Activated T-cell treated with anti-CD3 and anti-CD28 coated beads for 48 hours (primary cell): ENCODE measurements around the gene POU6F1.
"Not testable (repeated sequence)": the region's sequence is repeated elsewhere in the genome, so short reads cannot be mapped to it uniquely, and the experiment has no call there.

ENCODE experiments used
- DNase-seq: peaks from one replicate; pipeline ENCODE4 v3.0.0-alpha.2; 2020; ENCODE audit warnings: low read depth

Gene POU6F1, protein sequence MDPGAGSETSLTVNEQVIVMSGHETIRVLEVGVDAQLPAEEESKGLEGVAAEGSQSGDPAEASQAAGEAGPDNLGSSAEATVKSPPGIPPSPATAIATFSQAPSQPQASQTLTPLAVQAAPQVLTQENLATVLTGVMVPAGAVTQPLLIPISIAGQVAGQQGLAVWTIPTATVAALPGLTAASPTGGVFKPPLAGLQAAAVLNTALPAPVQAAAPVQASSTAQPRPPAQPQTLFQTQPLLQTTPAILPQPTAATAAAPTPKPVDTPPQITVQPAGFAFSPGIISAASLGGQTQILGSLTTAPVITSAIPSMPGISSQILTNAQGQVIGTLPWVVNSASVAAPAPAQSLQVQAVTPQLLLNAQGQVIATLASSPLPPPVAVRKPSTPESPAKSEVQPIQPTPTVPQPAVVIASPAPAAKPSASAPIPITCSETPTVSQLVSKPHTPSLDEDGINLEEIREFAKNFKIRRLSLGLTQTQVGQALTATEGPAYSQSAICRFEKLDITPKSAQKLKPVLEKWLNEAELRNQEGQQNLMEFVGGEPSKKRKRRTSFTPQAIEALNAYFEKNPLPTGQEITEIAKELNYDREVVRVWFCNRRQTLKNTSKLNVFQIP

DNA sequence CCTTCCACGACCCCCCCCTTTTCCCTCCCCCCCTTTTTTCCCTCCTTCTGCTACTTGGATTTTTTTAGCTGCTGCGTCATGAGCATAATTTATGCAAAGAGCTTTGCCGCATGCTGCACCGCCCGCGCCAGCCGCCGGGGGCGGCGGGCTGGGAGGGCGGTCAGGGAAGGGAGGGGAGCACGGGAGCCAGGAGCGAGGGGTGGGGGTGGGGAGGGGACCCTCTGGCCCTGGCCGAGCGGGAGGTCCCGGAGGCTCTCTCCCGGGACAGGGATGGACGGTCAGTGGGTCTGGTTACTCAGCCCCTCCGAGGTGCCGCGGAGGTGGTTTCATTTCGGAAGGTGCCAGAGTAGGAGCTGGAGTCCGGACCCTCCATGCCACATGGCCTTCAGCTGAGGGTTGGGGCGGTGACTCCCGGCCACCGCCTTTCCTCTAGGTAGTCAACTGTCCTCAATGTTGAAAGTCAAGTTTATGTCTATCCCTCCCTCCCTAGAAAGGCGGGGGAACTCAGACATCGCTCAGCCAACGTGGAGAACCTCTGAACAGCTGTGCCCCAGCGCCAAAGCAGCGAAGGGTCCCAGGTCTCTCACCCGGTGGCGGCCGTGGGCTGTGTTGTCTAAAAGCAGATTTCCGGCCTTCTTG lies at the start of gene POU6F1:
Gene POU6F1 (minus strand): TSS at position 95 of the 639 bp plus-strand sequence. CDS start 11,226 bp downstream, outside the sequence.
- peak; percentile 56 for DNase-seq

DNA sequence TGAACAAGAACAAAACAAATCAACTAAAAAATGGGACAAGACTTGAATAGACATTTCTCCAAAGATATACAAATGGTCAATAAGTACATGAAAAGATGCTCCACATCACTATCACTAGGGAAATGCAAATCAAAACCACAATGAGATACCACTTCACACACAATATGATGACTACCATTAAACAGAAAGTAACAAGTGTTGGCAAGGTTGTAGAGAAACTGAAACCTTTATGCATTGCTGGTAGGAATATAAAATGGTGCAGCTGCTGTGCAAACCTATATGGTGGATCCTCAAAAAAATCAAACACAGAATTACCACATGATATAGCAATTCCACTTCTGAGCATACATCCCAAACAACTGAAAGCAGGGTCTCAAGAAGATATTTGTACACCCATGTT lies 47.2 kb upstream of the POU6F1 start:
- DNase-seq: no peak

DNA sequence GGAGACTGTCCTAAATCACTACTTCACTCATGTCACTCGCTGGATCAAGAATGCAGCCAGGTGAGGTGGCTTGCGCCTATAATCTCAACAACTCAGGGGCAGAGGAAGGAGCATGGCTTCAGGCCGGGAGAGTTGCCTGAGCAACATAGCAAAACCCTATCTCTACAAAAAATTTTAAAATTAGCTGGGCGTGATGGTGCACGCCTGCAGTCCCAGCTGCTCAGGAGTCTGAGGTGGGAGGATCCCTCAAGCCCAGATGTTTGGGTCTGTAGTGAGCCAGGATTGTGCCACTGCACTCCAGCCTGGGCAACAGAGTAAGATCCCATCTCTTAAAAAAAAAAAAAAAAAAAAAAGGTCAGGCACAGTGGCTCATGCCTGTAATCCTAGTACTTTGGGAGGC lies 46.4 kb upstream of the POU6F1 start:
- no peak for DNase-seq

DNA sequence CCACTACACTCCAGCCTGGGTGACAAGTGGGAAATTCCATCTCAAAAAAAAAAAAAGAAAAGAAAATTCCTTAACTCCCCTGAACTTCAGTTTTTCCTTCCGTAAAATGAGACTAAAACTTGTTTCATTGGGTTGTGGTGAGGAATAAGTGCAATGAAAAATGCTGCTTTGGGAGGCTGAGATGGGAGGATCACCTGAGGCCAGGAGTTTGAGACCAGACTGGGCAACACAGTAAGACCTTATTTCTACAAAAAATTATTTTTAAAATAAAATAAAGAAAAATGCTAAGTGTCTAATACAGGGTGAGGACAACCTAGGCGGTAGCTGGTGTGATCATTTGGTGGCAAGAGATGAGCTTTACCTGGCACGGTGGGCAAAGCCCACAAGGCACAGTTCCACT lies 45.5 kb upstream of the POU6F1 start:
- DNase-seq: no peak

DNA sequence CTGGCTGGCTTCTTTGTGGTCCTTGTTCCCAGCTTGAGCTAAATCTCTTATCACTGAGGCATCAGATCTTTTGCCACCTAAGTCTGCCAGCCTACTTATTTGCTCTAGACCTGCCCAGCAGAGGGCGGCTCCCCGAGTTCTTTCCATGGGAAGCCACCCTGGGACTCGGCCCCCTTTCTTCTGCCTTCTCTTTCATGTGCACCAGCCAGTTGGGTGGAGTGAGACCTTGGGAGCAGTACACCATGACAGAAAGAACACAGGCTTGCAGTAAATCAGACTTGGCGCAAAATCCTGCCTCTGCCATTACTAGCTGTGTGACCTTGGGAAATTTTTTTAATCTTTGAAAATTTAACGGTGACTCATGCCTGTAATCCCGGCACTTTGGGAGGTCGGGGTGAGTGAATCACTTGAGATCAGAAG lies 44.9 kb upstream of the POU6F1 start:
- peak; percentile 35 for DNase-seq

DNA sequence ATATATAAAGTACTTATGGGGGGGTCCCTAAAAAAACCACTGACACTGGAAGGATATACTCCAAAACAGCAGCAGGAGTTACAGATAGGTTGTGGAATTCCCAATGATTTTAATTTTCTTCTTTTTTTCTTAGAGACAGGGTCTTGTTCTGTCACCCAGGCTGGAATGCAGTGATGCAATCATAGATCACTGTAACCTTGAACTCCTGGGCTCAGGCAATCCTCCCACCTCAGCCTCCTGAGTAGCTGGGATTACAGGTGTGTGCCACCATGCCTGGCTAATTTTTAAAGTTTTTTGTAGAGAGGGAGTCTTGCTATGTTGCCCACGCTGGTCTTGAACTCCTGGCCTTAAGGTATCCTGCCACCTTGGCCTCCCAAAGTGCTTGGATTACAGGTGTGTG lies 41.7 kb upstream of the POU6F1 start:
- not testable (repeated sequence) for DNase-seq

DNA sequence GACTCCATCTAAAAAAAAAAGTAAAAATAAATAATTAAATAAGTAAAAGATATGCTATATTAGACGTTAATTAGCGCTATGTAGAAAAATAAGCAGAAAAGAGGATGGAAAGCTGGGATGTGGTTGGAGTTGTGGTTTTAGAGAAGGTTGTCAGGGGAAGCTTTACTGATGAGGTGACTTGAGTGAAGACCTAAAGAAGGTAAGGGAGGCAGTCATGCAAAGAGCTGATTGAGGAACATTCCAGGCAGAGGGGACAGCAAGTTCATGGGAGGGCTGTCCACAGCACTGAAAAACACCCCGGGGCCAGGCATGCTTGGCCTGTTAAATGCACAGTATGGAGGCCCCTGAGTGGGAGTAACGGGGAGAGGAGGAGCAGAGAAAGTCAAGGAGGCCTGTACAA lies 36.7 kb upstream of the POU6F1 start:
- DNase-seq: no peak

DNA sequence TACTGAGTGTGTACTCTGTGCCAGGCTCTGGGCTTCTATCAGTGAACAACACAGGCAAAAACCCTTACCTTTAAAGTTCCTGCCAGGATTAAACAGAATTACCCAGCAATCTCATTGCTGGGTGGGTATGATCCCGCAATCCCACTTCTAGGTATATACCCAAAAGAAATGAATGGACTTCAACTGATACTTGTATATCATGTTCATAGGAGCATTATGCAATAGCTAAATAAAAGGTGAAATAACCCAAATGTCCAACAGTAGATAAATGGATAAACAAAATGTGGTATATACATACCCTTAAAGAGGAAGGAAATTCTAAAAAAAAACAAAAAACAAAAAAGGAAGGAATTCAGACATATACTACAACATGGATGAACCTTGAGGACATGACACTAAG lies 35.4 kb upstream of the POU6F1 start:
- DNase-seq: no peak

DNA sequence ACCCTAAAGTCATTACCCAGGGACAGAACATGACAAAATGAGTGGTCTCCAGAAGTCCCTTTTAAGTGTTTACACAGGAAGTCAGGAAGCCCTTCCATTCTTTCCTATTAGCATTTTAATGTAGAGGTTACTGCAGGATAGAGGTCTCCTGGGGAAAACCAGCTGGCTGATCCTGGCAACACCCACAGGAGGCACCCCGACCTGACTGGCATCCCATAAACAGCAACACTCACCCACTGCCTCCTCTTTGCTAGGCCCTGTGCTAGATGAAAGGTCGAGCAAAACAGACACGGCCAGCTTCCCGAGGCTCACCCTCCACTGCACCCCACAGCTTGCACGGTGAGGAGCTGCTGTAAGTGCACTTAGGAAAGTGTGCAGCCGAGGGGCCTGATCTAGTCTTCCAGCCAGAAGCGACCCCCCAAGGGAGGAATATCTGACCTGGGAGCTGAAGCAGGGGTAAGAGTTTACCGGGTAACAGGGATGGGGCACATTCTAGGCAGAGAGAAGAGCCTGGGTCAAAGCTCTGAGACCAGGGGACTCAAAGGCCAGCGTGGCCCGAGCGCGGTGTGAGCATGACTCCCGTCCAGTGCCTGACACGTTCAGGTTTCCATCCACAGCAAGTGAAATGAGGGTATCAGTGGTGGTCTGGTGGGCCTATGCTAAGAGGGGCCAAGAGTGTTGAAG lies 29.8 kb upstream of the POU6F1 start:
- DNase-seq: no peak

DNA sequence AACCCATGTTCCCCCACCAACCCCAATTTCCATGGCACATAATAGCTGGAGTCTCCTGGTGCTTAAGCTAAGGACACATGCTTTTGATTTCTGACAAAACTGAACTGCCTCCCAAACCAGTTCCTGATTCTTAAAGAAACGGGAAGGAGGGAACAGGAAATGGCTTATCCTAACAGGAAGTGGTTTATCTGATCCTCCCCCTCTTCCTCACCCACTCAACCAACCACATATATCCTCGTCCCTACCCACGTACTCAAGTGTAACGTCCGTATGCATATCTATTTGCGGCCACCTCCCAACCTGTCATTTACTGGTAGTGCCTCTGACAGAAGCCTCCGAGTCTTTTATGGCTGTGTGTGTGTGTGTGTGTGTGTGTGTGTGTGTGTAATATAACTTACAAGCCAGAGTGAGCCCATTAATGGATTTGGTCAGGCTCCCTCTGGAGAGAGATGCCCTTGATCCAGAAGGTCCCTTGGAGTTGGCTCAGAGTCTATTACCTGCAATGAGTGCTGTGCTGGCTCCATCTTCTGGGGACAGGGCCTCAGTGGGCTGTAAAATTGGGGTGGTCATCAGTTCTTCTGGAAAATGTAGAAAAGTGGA lies 28.5 kb upstream of the POU6F1 start:
- no peak for DNase-seq

DNA sequence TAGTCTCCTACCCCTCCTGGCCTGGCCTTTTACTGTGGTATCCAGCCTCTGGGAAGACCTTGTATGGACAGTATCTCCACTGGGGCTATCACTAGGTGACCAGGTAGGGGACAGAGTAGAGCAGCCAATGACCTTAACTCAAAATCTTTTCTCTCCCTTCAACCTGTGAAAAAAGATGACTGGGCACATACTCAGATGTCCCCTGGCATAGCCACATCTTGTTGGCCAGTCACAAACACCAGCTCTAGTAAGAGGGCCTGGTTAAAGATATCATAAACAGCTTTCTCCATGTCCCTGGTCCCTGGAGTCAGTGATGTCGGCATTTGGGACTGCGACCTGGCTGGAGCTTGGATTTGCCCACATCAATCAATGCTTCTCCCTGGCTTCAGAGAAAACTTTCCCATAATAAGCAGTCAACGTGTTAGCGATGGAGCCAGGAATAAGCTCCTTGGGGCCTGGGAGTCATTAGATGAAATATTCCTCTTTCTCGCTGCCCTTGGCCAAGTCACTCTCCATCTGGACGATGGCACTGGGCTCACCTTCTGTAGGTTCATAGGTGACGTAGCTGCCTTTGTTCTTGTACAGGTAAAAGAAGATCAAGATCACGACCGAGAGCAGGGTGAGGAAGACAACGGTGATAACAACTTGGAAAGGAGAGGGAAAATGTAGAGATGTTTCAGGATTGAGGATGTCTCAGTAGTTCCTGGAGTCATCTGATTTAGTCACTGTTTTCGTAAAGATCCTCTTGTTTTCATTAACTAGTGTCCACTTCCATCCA lies 27.8 kb upstream of the POU6F1 start:
- DNase-seq: no peak

DNA sequence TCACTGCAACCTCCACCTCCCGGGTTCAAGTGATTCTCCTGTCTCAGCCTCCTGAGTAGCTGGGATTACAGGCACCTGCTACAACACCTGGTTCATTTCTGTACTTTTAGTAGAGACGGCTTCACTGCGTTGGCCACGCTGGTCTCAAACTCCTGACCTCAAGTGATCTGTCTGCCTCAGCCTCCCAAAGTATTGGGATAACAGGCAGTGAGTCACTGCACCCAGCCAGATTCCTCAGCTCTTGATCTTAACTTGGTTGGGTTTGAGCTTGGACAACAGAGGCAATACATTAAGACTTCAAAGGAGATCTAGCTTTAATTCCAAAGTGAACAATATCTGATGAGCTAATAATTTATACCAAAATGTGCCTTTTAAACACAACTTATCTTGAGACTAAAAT lies 26.4 kb upstream of the POU6F1 start:
- no peak for DNase-seq

DNA sequence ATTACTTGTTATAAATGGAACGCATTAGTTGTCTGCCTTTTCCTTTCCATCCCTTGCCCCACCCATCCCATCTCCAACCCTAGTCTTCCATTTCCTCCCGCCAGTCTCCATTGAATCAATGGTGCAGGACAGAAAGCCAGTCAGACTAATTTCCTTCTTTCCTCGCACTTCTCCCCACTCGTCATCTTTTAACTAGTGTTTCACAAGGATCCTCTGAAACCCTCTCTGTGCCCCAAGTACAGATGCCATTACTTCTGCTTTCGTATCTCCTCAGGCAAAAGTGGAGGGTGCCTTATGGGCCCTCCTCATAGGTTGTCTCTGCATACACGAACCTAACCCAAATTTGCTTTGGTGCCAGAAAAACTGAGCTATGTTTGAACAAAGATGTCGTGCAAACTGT lies 25.0 kb upstream of the POU6F1 start:
- DNase-seq: no peak

DNA sequence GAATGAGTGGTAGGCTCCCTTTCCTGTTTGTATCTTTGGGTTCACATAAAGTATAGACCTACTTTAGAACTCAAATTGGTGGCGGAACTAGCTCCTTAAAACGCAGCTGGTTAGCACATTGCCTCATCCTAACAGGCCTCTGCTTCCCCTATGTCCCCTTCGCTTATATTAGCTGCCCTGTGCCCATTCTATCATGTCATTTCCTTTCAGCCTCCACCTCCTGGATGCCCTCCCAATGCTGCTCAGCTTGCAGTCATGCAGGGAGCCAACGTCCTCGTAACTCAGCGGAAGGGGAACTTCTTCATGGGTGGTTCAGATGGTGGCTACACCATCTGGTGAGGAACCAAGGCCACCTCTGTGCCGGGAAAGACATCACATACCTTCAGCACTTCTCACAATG lies 24.3 kb upstream of the POU6F1 start:
- DNase-seq: no peak

DNA sequence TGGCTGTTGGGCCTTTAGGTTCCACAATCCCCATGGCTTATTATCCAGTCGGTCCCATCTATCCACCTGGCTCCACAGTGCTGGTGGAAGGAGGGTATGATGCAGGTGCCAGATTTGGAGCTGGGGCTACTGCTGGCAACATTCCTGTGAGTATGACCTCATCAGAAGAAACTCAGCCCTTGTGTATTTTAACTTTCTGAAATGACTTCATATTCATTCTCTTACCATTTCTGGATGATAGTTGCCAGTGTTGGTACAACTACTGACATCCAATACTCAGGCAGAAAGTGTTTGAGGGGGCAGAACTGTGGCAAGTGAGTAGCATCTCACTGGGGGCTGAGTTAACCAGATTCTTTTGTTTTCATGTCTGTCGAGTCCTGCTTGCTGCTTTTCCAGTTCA lies 23.1 kb upstream of the POU6F1 start:
- no peak for DNase-seq

DNA sequence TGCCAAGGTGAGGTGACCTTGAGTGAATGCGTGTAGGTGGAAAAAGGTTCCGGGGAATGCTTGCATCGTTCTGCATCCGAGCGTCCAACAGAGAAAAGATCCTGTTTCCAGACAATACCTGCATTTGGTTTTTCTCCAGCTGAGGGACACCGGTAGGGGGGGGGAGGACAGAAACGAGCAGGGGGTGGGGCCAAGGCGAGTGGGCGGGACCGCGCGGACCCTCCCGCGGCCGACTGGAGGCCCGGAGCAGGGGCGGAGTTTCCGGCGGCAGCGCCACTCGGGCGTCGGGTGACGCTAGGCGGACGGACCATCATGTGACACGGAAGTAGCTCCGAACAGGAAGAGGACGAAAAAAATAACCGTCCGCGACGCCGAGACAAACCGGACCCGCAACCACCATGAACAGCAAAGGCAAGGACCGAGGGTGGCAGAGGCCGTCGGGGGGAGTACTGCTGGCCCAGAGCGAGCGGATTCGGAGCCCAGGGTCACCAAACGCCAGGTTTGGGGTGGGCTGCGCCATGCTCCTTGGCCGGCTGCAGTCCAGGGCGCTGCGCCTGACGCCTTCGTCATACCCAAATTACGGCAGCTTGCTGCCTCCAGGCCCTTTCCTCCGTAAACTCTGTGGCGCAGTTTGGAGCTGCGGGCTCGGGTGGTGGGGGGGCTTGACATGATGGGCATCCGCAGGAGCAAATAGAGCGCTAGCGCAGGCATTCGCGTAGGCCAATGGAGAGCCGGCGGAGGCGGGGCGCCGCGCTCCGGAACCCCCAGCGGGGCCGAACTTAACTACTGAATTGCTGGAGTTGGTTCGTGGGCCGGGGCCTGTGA lies 20.9 kb upstream of the POU6F1 start, which contains the start of gene DAZAP2:
Gene DAZAP2 (plus strand): TSS at position 317 of the 825 bp plus-strand sequence. CDS start 82 bp downstream, at position 399.
- DNase-seq: peak; percentile 95

DNA sequence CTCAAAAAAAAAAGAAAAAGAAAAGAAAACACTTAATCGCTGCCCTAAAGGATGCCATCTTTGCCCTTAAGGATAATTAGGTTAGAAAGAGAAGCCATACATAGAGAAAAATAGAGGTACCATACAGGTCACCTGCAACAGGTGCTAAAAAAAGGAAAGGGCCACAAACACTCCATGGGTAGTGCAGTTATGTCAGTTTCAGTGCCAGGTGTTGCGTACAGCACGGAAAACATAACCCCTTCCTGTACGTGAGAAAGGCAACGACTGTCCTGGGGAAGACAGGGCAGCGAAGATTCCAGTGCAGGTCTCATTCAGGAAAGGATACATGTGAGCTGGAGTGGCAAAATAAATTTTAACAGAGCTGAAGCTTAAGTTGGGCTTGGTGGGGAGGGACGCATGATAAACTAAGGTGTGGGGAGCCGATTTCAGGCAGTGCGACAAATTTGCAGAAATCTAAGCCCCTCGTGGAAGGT lies 20.2 kb upstream of the POU6F1 start:
- DNase-seq: no peak

DNA sequence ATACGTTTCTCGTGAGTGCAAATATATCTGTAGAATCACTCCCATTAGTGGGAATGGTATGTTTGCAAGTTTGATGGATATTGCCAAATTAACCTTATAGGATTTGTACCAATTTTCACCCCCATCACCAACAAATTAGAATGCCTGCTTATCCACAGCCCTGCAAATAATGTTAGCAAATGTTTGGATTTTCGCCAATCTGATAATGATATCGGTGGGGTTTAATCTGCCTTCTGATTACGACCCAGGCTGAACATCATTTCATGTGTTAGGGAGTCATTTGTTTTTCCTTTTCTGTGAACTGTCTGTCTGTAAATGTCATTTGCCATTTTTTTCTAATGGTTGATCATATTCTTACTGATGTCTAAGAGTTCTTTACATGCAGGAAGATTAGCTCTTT lies 16.7 kb upstream of the POU6F1 start:
- DNase-seq: no peak

DNA sequence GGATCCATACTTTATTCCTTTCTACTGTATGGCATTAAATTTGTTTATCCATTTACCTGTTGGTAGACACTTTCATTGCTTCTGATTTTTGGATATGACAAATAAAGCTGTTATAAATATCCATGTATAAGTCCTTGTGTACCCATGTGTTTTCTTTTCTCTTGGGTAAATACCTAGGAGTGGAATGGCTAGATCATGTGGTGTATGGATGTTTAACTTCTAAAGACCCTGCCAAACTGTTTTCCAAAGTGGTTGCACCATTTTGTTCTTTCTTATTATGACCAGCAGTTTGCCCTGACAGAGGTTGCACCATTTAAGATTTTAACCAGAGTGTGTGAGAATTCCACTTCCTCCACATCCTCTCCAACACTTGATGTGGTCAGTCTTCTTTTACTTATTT lies 14.8 kb upstream of the POU6F1 start:
- DNase-seq: no peak

DNA sequence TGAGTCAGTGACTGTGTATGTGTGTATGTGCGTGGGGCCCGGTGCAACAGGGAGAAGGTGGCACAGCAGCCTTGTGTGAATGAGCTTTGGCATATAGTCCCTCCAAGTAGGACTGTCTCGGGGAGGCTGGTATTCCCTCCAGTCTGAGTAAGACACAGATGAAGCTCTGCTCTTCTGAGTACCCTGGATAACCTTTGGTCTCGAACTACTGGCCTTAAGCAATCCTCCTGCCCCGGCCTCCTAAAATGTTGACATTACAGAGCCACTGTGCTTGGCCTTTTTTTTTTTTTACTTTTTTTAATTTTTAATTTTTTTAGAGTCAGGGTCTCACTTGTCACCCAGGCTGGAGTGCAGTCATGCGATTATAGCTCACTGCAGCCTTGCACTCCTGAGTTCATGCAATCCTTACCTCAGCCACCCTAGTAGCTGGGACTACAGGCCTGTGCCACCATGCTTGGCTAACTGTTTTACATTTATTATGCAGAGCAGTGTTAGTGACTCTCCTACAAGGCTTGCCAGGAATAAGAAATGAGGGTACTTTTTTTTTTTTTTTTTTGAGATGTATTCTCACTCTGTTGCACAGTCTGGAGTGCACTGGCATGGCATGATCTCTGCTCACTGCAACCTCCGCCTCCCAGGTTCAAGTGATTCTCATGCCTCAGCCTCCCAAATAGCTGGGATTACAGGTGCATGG lies 11.4 kb upstream of the POU6F1 start:
- DNase-seq: no peak
